Raji (cell line): Measurements from ENCODE around the gene OGFOD2.

Experiments
- POLR2A ChIP-seq: IDR thresholded peaks from 2 replicates; pipeline ENCODE4 v1.6.1; 2011; ENCODE audit warnings: low read depth, low read length, control low read depth; ENCODE audit not compliant: insufficient read depth

Gene OGFOD2

DNA sequence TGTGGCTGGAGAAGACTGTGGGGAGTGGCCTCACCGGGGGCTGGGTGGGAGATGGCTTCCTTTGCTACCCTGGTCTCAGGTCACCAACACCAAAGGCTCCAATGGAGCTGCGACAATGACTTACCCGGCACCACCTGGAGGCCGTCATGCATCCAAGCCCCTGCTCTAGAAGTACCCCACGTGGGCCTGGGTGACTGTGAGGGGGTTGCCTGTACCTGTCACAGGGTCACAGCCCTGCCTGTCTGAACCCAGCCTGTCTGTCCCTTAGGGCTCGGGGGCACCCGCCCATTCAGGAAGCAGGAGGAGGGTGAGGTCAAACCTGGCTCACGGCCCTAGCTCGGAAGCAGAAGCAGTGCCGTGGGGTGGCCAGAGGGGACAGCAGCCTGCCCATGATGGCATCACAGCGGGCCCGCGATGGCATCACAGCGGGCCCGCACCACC is 27.7 kb upstream of the OGFOD2 start:
- TF ChIP-seq POLR2A: no peak

DNA sequence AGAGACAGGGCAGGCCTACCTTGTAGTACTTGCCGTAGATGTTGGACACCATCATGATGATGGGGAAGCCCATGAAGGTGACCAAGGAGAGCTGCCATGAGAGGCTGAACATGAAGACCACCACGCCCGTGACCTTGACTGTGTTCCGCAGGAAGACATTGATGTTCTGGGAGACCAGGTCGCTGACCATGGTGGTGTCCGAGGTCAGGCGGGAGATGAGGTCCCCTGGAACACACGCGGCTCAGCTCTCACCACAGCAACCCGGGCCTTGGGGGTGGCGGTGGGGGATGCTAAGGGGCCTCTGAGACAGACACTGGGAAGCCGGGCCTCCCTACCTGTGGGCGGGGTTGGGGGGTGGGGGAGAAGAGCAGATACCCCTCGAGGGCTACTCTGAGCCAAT is 26.4 kb upstream of the OGFOD2 start:
- TF ChIP-seq POLR2A: no peak

DNA sequence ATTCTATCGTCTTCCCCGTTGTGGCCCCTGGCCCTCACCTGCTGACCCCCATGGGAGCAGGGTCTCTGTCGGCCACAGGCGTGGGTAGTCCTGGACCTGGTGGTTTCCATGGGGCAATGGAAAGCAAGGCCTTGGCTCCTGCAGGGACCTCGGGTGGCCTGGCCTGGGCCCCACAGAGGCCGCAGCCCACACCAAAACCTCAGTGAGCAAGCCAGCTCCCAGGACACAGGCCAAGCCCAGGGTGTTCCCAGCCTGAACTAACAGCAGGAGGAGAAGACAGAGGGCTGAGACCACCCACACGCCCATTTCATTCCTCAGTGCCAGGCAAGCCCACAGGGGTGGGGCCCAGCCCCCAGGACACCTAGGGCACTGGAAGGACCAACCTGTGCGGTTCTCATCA is 25.6 kb upstream of the OGFOD2 start:
- TF ChIP-seq POLR2A: no peak

DNA sequence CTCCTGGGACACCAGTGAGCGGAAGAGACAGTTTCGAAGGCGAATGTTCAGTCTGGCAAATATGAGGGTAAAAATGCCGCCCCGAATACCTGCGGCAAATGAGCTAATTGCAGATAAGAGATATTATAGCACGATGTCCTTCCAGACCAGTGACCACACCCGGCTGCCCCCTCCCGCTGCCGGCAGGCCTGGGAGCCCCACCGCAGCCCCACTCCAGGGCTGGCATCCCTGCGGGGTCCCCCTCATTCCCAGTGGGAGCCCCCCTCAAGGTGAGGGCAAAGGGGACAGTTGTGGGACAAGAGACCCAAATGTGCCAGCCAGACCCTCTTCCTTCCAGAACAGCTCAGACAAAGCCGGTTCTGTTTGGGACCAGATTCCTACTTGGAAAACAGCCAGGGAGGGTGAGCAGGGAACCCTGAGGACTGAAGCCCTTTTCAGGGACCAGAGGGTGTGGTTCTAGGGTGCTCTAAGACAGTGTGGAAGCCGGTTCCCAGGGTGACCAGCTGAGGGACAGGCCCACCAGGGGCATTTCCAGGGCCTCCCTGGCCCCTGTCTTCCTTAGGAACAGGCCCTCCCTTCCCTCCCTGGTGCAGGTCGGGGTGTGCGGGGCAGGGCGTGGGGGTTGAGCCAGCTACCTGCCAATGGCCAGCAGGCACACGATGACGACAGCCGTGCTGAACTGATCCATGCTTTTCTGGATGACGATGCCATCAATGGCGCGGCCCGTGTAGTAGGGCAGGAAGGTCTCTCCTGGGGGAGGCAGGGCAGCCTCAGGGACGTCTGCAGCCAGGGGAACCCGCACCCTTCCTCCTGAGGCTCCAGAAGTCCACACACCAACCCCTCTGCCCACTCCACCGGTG is 25.0 kb upstream of the OGFOD2 start:
- no peak for TF ChIP-seq POLR2A

DNA sequence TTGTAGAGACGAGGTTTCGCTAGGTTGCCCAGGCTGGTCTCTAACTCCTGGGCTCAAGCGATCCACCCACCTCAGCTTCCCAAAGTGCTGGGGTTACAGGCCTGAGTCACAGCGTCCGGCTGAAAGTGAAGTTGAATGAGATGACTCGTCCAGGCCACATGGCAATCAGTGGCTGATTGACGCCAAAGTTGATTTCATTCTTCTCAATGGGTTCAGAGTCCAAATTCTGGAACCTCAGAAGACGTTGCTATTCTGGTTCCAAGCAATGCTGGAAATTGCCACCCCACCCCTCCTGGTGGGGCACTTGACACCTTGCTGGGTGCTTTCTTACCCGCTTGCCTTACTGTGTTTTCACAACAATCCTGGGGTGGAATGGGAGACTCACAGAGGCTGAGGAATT is 23.6 kb upstream of the OGFOD2 start:
- no peak for TF ChIP-seq POLR2A

DNA sequence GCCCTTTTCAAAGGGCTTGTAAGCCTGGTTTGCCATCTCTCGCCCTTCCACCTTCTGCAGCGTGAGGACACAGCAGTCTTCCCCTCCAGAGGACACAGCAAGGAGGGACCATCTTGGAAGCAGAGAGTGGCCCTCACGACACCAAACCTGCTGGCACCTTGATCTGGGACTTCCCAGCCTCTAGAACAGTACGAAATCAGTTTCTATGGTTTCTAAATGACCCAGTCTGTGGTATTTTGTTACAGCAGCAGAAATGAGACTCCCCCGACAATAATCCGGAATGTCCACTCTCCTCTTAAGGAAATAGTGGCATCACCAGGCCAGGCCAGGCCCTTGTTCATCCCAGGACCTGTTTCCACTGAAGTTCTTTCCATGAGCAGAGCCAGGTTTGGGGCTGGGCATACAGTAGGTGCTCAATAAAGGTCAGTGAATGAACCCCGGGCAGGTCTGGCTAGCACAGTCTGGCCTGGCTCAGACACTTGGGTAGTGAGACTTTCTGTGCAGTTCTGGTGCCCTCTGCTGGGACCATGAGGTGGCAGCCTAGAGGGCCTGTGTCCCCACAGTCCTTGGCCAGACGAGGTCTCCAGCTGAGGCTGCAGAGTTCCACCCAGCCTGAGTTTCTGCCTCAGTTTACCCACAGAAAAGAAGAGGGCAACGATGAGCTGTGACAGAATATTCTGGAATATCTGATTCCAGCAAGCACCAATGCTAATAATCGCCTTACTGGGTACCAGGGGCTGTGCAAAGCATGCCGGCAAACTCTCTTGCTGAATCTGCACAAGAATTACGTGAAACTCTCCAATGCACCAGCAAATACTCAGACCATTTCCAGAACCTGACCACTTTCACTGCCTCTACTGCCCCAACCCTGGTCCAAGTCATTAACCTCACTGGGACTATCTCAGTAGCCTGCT is 22.8 kb upstream of the OGFOD2 start:
- TF ChIP-seq POLR2A: no peak

DNA sequence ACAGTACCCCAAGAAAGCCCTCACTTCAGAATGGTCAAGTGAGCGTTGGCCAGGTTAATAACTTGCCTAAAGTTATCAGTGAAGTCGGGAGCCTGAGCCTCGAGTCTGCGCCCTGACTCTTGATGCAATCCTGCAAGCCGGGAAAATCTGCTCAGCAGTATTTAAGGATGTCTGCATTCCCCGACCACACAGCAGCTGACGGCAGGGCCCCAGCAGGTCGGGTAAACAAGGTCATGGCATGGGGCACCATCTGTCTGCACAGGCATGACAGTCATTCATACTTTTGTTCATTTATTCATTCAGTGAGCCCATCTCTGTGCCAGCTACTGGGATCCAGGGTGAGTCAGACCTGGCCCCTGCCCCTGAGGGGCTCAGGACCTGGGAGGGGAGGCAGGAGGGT is 19.9 kb upstream of the OGFOD2 start:
- no peak for TF ChIP-seq POLR2A

DNA sequence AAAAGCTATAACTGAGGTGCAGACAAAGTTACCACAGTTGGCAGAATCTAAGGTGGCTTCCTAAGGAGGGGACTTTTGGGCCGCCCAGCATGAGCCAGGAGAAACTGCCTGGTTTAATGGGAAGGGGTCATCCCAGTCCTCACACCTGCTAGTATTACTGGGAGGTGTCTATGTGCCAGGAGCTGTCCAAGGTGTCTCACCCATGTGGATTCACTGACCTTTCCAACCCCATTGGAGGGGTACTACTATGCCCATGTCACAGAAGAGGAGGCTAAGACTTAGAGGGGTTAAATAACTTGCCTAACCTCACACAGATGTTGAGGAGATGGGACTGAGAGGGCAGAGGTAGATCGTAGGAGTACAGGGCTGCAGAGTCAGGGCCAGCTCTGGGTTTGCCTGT is 19.0 kb upstream of the OGFOD2 start:
- no peak for TF ChIP-seq POLR2A

DNA sequence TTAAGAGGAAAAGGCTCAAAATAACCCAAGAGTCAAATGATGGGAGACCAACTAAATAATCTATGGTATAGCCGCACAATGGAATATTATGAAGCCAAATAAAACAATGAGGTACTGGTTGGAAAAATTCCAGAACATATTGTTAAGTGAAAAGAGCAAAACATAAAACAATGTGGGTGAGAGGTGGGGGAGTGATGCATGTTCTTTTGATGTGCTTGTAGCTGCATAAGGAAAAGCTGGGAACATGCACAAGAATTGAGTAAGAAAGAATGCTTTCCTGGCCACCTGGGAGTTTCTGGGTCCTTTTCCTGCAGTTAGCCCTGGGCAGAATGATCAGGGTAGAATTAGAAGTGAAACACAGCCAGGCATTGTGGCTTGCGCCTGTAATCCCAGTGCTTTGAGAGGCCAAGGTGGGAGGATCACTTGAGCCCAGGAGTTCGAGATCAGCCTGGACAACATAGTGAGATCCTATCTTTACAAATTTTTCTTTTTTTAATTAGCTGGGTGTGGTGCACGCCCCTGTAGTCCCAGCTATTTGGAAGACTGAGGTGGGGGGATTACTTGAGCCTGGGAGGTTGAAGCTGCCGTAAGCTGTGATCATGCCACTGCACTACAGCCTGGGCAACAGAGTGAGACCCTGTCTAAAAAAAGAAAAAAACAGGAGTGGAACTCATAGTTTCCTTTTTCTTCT is 16.7 kb upstream of the OGFOD2 start:
- no peak for TF ChIP-seq POLR2A

DNA sequence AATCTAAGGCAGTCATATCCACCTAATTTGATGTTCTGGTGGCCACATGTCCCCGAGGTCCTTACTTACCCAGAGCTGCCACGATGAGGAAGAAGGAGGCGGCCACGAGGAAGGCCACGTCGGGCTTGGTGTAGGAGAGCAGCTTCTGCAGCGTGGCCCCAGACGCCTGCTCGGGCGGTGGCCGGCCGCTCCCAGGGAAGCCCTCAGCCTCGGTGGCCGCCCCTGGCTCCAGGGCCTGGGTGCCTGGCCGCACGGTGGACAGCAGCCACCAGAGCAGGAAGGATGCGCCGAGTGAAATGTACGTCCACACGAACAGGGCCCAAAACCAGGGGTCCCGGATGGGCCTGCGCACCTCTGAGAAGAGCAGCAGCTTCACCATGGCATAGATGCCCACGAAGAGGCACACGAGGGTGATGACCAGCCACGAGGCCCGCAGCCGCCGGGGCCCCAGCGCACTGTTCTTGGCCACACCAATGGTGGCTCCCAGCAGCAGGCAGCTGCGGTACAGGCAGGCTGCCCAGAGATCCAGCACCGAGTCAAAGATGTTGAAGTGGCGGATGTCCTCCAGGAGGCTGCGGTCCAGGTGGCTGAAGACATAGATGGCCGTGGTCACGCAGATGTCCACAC is 15.4 kb upstream of the OGFOD2 start:
- TF ChIP-seq POLR2A: no peak

DNA sequence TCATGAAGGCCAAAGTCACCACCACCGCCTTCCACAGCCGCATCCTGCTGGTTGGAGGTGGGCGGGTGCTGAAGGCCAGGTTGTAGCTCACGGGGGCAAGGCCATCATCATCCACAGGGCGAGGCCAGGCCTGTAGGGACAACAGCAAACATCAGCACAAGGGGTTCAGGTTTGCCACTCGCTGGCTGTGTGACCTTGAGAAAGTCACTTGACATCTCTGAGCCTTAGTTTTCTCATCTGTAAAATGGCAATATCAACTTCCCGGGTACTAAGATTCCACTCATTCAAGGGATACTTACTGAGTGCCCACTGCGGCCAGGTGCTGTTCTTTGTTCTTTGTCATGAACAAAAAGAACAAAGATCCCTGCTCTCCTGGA is 14.9 kb upstream of the OGFOD2 start:
- TF ChIP-seq POLR2A: no peak

DNA sequence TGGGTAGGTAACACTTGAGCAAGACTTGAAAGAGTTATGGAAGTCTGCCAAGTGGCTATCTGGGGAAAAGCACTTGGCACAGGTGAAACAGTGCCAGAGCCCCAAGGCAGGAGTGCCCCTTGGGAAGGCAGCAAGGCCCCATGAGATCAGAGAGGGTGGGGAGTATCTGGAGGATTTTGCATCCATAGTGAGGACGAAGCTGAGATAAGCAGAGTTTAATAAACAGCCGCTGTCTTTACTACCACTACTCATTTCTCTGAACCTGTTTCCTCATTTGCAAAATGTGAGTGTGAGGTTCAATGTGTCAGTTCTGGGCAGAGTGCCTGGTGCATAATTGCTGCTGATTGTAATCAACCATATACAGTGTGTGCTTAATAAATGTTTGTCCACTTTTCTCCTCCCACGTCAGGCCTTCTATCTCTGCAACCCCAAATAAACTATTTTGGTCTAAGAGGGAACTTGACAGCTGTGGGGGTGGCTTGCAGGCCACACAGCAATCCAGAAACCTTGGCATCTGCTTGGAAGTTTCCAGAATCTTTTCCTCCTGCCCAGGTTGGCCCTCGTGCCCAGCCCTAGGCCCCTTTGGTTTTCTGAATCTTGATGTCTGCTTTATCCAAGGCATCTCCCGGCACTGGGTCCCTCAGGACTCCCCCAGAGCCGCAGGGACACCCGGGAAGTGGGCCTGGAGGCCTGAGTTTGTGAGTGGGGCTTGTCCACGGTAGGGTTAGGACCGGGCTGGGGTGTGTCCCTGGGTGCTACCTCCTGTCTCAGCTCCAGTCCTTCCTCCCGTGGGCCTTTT is 13.3 kb upstream of the OGFOD2 start:
- TF ChIP-seq POLR2A: no peak

DNA sequence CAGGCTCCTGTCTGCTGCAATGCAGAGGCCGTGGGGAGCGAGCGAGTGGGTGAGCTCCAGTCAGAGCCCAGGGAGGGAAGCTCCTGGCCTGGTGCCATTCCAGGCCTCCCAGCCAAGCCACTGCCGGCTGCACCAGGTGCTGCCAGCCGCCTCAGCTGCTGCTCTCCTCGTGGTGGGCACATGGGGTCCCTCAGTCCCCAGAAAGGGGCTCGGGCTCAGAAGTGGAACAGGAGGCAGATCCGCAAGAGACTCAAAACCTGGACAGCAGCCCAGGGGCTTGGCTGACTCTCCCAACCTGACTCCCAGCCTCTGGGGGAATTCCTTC is 11.1 kb upstream of the OGFOD2 start:
- no peak for TF ChIP-seq POLR2A

DNA sequence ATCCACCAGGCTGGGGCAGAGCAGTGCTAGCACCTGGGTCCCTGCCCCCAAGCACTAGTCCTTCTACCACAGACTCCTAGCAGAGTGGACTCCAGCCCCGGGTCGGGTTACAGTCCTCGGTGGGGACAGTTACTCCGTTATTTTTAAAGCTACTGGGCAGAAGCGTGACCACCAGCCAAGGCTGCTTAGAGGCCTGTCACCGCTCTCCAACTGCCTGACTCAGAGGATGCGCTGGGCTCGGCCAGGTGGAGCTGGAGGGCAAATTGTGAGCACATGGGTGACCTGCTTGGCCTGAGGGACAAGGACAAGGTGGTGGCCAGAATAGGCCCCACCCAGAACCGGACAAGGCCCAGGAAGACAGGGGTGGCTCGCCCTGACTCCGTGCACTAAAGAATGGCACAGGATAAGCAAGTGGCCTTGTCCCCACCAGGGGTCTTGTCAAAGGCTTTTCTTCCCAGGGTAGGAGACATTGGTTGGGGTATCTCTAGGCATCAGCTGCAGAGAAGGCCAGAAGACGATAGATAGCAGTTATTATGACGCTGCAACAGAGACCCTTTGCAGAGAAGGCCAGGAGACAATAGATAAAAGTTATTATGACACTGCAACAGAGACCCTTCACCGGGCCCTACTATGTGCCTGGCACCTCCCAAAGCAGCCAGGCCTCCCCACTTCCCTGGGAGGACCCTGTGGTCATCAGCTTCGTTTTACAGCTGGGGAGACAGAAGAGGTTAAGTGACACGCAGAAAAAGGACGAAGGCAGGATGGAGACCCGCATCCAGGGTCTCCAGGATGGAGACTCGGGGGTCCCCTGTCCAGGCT is 10.4 kb upstream of the OGFOD2 start:
- TF ChIP-seq POLR2A: no peak

DNA sequence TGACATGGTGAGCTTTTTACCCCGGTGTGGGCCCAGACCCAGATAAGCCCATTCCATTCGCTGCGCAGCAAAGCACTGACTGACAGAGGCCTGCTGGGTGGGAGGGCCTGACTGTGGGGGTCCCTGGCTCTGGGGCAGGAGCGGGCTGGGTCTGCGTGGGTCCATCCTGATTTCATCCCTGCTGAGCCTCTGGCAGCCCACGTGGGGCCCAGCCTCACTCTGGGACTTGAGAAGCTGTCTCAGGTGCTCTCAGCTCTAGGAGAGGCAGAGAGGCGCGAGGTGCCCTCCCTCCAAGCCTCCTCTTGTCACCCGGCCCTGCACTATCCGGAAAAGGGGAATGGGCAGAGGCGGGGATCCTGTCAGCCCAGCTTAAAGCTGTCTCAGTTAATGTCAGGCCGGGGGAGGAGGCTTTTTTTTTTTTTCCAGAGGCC is 9.7 kb upstream of the OGFOD2 start:
- no peak for TF ChIP-seq POLR2A
